ENCODE data around the gene ADAM17. TPM values are rescaled to one million over a fixed set of nuclear protein-coding genes. Genes with fewer than 3 reads are reported as not detected.

ADAM17 gene
- polyA plus RNA-seq, 2 donors = 8.1 to 9.8 TPM

DNA sequence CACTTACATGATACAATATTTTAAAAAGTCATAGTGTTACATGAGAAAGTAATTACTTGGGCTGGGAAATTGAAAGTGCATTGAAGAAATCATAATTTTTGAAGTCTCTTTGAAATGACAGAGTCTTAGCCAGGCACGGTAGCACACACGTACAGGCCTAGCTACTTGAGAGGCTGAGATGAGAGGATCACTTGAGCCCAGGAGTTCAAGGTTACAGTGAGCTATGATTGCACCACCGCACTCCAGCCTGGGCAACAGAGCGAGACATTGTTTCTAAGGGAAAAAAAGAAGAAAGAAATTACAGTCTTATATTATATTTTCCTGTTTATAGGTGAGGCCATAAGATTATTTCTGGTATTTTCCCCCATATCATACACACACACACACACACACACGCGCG, 90.5 kb downstream of the ADAM17 start:
- 82 to 91% methylated on average over 7 of the region's 7 CpGs for WGBS, 2 donors
- H3K4me3 ChIP-seq (ENCODE audit: low read depth in 1 of 2, low read length in 2 of 2) = no peak overlapping the region
- no peaks in the 10 kb centered on the region for H3K9me3 ChIP-seq (ENCODE audit: control insufficient read depth in 2 of 2, insufficient read depth in 1 of 2, low read depth in 1 of 2, low read length in 1 of 2)
- no peaks in the 10 kb centered on the region for H3K27me3 ChIP-seq (ENCODE audit: control insufficient read depth in 1 of 2, insufficient read depth in 2 of 2, low read length in 2 of 2)
- peaks cover 3 to 10% of the 10 kb centered on the region in 2 donors for H3K36me3 ChIP-seq (ENCODE audit: control insufficient read depth in 2 of 2, insufficient read depth in 2 of 2, low read length in 1 of 2)
- no peak overlapping the region for H3K27ac ChIP-seq (ENCODE audit: low read depth in 2 of 2, low read length in 1 of 2)
- peaks cover 0 to 2% of the 10 kb centered on the region in 2 donors for H3K4me1 ChIP-seq (ENCODE audit: control insufficient read depth in 2 of 2, insufficient read depth in 2 of 2, low read length in 1 of 2)

DNA sequence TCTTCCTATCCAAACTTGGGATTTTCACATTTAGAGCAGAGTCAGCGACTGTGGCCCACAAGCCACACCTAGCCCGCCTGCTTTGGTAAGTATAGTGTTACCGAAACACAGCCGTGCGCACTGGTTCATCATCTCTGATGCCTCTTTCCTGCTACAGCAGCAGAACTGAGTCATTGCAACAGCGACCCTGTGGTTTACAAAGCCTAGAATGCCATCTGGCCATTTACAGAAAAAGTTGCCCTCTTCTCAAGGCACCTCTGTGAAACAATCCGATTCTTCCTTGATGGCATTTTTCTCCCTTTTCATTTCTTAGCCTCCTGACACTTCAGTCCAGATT, 92.0 kb downstream of the ADAM17 start:
- Histone ChIP-seq H3K4me1 (ENCODE audit: control insufficient read depth in 2 of 2, insufficient read depth in 2 of 2, low read length in 1 of 2) (peaks cover 0 to 2% of the 10 kb centered on the region in 2 donors), H3K9me3 (ENCODE audit: control insufficient read depth in 2 of 2, insufficient read depth in 1 of 2, low read depth in 1 of 2, low read length in 1 of 2) (no peaks in the 10 kb centered on the region), H3K4me3 (ENCODE audit: low read depth in 1 of 2, low read length in 2 of 2) (no peak overlapping the region), H3K27ac (ENCODE audit: low read depth in 2 of 2, low read length in 1 of 2) (no peak overlapping the region), H3K36me3 (ENCODE audit: control insufficient read depth in 2 of 2, insufficient read depth in 2 of 2, low read length in 1 of 2) (peaks cover 3 to 7% of the 10 kb centered on the region in 2 donors), H3K27me3 (ENCODE audit: control insufficient read depth in 1 of 2, insufficient read depth in 2 of 2, low read length in 2 of 2) (no peaks in the 10 kb centered on the region)
- 65 to 73% methylated on average over 7 of the region's 7 CpGs for WGBS, 2 donors

DNA sequence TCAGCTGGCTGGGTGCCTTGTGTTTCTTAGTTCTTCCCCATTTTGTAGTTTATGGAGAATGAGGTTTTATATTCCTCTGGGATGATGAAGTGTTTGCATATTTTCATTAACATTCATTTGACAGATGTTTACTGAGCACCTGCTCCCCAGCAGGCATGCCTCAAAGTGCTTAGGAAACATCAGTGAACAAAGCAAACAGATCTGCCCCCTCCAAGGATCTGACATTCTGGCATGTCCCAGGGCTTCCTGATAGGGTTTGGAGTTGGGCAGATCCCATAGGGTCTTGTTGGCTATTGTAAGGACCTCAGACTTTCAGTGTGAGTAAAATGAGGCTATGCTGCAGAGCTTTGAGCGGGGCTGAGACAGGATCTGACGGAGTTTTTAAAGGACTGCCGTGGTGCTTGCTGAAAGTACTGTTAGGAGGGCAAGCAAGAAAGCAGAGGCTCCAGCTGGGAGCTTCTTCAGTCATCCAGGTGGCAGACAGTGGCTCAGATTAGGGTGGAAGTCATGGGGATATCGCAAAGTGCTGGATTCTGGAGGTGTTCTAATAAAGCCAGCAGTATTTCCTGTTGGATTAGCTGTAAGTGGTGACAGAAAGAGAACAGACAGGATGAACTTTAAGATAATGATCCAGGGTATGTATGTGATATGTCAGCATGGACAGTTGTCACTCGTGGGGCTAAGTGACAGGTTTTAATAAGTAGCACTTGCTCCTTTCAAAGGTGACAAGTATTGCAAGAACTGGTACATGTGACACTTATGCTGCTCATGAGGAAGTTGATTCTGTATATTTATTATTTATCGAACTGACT, 92.5 kb downstream of the ADAM17 start:
- 81 to 89% methylated on average over 6 of the region's 6 CpGs for WGBS, 2 donors
- peaks cover 3 to 7% of the 10 kb centered on the region in 2 donors for H3K36me3 ChIP-seq (ENCODE audit: control insufficient read depth in 2 of 2, insufficient read depth in 2 of 2, low read length in 1 of 2)
- H3K27ac ChIP-seq (ENCODE audit: low read depth in 2 of 2, low read length in 1 of 2) = peak overlapping the region in 1 of 2 donors; percentile 2
- no peaks in the 10 kb centered on the region for H3K9me3 ChIP-seq (ENCODE audit: control insufficient read depth in 2 of 2, insufficient read depth in 1 of 2, low read depth in 1 of 2, low read length in 1 of 2)
- peaks cover 0 to 2% of the 10 kb centered on the region in 2 donors for H3K4me1 ChIP-seq (ENCODE audit: control insufficient read depth in 2 of 2, insufficient read depth in 2 of 2, low read length in 1 of 2)
- H3K27me3 ChIP-seq (ENCODE audit: control insufficient read depth in 1 of 2, insufficient read depth in 2 of 2, low read length in 2 of 2) = no peaks in the 10 kb centered on the region
- H3K4me3 ChIP-seq (ENCODE audit: low read depth in 1 of 2, low read length in 2 of 2) = no peak overlapping the region

DNA sequence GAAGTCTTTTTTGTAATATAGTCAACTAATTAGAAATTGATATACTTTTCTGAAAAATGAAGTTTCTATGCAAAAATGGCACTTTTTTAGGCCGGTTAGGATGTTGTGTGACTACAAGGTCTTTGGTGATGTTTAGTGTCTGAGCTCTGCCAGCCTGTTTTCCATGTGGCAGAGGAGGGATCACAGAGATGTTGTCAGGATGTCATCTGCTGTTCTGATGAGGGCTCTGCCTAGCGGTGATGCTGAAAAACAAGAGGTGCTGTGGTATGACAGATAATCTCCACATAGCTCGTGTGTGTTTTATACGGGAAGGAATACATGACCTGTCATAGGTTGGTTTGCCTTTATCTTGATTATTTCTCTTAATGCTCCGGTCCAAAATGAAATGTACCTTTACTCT, 93.3 kb downstream of the ADAM17 start:
- Histone ChIP-seq H3K9me3 (ENCODE audit: control insufficient read depth in 2 of 2, insufficient read depth in 1 of 2, low read depth in 1 of 2, low read length in 1 of 2) (no peaks in the 10 kb centered on the region), H3K4me1 (ENCODE audit: control insufficient read depth in 2 of 2, insufficient read depth in 2 of 2, low read length in 1 of 2) (no peaks in the 10 kb centered on the region)
- 68 to 79% methylated on average over 5 of the region's 5 CpGs for WGBS, 2 donors

DNA sequence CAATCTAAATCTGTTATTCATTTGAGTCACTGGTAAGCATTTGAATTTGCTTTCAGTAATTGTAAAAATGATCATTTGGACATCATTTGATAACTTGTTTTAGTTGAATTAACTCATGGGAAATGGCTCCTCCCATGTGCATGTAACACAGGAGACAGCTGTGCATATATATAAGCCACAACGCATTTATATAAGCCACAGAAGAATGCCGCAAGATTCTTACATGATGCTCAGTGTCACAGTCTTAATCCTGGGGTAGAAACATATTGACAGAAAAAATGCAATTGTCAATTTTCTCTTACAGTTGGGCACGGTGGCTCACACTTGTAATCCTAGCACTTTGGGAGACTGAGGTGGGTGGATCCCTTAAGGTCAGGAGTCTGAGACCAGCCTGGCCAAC, 94.6 kb downstream of the ADAM17 start:
- Histone ChIP-seq H3K36me3 (ENCODE audit: control insufficient read depth in 2 of 2, insufficient read depth in 2 of 2, low read length in 1 of 2) (peaks cover 3 to 4% of the 10 kb centered on the region in 2 donors), H3K9me3 (ENCODE audit: control insufficient read depth in 2 of 2, insufficient read depth in 1 of 2, low read depth in 1 of 2, low read length in 1 of 2) (no peaks in the 10 kb centered on the region), H3K4me1 (ENCODE audit: control insufficient read depth in 2 of 2, insufficient read depth in 2 of 2, low read length in 1 of 2) (no peaks in the 10 kb centered on the region), H3K4me3 (ENCODE audit: low read depth in 1 of 2, low read length in 2 of 2) (no peak overlapping the region), H3K27ac (ENCODE audit: low read depth in 2 of 2, low read length in 1 of 2) (no peak overlapping the region), H3K27me3 (ENCODE audit: control insufficient read depth in 1 of 2, insufficient read depth in 2 of 2, low read length in 2 of 2) (no peaks in the 10 kb centered on the region)
- WGBS, 2 donors = 89% methylated on average over 3 of the region's 3 CpGs

More for the DNA sequence above, 93.3 kb downstream of the ADAM17 start:
- H3K27me3 ChIP-seq (ENCODE audit: control insufficient read depth in 1 of 2, insufficient read depth in 2 of 2, low read length in 2 of 2) = no peaks in the 10 kb centered on the region
- no peak overlapping the region for H3K27ac ChIP-seq (ENCODE audit: low read depth in 2 of 2, low read length in 1 of 2)
- H3K4me3 ChIP-seq (ENCODE audit: low read depth in 1 of 2, low read length in 2 of 2) = no peak overlapping the region
- H3K36me3 ChIP-seq (ENCODE audit: control insufficient read depth in 2 of 2, insufficient read depth in 2 of 2, low read length in 1 of 2) = peaks cover 3 to 7% of the 10 kb centered on the region in 2 donors

DNA sequence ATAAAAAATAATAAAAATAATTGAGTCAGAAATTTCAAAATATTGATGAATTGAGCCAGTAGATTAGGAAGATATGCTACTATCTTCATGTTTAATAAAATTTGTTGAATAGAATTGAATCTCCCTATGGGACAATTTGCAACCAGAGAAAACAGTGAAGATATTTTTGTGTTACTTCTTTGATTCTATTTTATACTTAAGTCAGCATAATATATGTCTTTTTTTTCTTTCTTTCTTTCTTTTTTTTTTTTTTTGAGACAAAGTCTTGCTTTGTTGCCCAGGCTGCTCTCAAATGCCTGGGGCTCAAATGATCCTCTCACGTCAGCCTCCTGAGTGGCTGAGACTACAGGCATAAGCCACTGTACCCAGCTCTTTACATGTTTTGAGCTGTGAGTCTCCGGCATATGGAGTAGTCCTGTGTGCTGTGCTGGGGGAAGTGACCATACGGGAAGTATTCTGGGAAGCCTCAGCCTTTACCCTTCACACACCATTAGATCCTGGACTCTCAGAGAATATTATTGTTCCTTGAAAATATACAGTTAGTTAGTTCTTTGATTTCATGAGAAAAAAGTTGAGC, 95.1 kb downstream of the ADAM17 start:
- H3K36me3 ChIP-seq (ENCODE audit: control insufficient read depth in 2 of 2, insufficient read depth in 2 of 2, low read length in 1 of 2) = peaks cover 3% of the 10 kb centered on the region in 2 donors
- 93 to 94% methylated on average over 3 of the region's 3 CpGs for WGBS, 2 donors

DNA sequence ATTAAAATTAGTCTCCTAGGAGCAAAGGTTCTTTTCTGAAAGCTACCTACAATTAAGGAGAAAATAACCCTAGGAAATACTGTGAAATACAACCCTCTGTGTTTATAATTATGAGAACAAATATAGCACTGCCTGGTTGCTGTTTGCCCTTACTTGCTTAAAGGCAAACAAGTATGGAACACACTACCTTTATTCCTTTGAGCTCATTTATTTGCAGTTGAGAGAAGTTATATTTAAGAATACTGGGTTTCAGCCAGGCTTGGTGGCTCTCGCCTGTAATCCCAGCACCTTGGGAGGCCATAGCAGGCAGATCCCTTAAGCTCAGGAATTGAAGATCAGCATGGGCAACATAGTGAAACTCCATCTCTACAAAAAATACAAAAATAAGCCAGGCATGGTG, 104.4 kb downstream of the ADAM17 start:
- no peaks in the 10 kb centered on the region for H3K9me3 ChIP-seq (ENCODE audit: control insufficient read depth in 2 of 2, insufficient read depth in 1 of 2, low read depth in 1 of 2, low read length in 1 of 2)
- no peaks in the 10 kb centered on the region for H3K4me1 ChIP-seq (ENCODE audit: control insufficient read depth in 2 of 2, insufficient read depth in 2 of 2, low read length in 1 of 2)
- H3K27ac ChIP-seq (ENCODE audit: low read depth in 2 of 2, low read length in 1 of 2) = no peak overlapping the region
- WGBS, 2 donors = 93 to 98% methylated on average over 1 of the region's 1 CpG
- no peaks in the 10 kb centered on the region for H3K27me3 ChIP-seq (ENCODE audit: control insufficient read depth in 1 of 2, insufficient read depth in 2 of 2, low read length in 2 of 2)
- no peak overlapping the region for H3K4me3 ChIP-seq (ENCODE audit: low read depth in 1 of 2, low read length in 2 of 2)
- peaks cover 0 to 10% of the 10 kb centered on the region in 2 donors for H3K36me3 ChIP-seq (ENCODE audit: control insufficient read depth in 2 of 2, insufficient read depth in 2 of 2, low read length in 1 of 2)

More for the DNA sequence above, 95.1 kb downstream of the ADAM17 start:
- Histone ChIP-seq H3K4me1 (ENCODE audit: control insufficient read depth in 2 of 2, insufficient read depth in 2 of 2, low read length in 1 of 2) (no peaks in the 10 kb centered on the region), H3K27ac (ENCODE audit: low read depth in 2 of 2, low read length in 1 of 2) (no peak overlapping the region), H3K4me3 (ENCODE audit: low read depth in 1 of 2, low read length in 2 of 2) (no peak overlapping the region), H3K27me3 (ENCODE audit: control insufficient read depth in 1 of 2, insufficient read depth in 2 of 2, low read length in 2 of 2) (no peaks in the 10 kb centered on the region), H3K9me3 (ENCODE audit: control insufficient read depth in 2 of 2, insufficient read depth in 1 of 2, low read depth in 1 of 2, low read length in 1 of 2) (no peaks in the 10 kb centered on the region)

DNA sequence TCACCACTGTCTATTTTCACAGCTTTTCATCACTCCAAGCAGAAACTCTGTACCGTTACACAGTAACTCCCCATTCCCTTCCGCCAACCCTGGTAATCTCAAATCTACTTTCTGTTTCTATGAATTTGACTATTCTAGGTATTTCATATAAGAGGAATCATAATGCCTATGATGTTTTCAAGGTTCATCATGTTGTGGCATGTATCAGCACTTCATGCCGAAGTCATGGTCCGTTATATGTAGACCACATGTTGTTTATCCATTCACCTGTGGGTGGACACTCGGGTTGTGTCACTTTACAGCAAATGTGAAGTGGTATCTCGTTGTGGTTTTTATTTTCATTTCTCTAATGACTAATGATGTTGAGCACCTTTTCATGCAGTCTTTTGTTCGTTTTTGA, 110.5 kb downstream of the ADAM17 start:
- Histone ChIP-seq H3K27ac (ENCODE audit: low read depth in 2 of 2, low read length in 1 of 2) (no peak overlapping the region), H3K36me3 (ENCODE audit: control insufficient read depth in 2 of 2, insufficient read depth in 2 of 2, low read length in 1 of 2) (peaks cover 0 to 13% of the 10 kb centered on the region in 2 donors)

DNA sequence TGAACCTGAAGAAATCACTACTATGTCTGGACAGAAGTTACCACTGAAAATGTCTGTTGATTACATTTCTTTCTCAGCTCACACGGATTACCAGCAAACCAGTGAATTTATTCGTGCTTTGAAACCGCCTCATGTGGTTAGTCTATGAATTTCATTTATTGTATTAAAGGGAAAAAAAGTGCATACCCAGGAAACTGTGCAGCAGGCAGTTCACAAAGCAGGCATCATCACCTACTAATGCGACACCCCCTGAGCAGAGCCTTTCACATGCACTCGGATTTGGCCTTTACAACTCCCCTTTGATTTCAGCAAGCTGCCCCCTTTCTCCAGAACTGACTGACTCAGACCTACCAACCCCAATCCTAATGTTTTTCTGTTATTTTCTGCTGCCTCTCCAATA, 112.1 kb downstream of the ADAM17 start:
- Histone ChIP-seq H3K27me3 (ENCODE audit: control insufficient read depth in 1 of 2, insufficient read depth in 2 of 2, low read length in 2 of 2) (no peaks in the 10 kb centered on the region), H3K27ac (ENCODE audit: low read depth in 2 of 2, low read length in 1 of 2) (no peak overlapping the region), H3K9me3 (ENCODE audit: control insufficient read depth in 2 of 2, insufficient read depth in 1 of 2, low read depth in 1 of 2, low read length in 1 of 2) (no peaks in the 10 kb centered on the region), H3K36me3 (ENCODE audit: control insufficient read depth in 2 of 2, insufficient read depth in 2 of 2, low read length in 1 of 2) (peaks cover 0 to 8% of the 10 kb centered on the region in 2 donors), H3K4me3 (ENCODE audit: low read depth in 1 of 2, low read length in 2 of 2) (no peak overlapping the region), H3K4me1 (ENCODE audit: control insufficient read depth in 2 of 2, insufficient read depth in 2 of 2, low read length in 1 of 2) (no peaks in the 10 kb centered on the region)
- 87 to 88% methylated on average over 5 of the region's 5 CpGs for WGBS, 2 donors

More for the DNA sequence above, 110.5 kb downstream of the ADAM17 start:
- Histone ChIP-seq H3K9me3 (ENCODE audit: control insufficient read depth in 2 of 2, insufficient read depth in 1 of 2, low read depth in 1 of 2, low read length in 1 of 2) (no peaks in the 10 kb centered on the region), H3K27me3 (ENCODE audit: control insufficient read depth in 1 of 2, insufficient read depth in 2 of 2, low read length in 2 of 2) (no peaks in the 10 kb centered on the region), H3K4me3 (ENCODE audit: low read depth in 1 of 2, low read length in 2 of 2) (no peak overlapping the region), H3K4me1 (ENCODE audit: control insufficient read depth in 2 of 2, insufficient read depth in 2 of 2, low read length in 1 of 2) (no peaks in the 10 kb centered on the region)
- WGBS, 2 donors = 83 to 85% methylated on average over 7 of the region's 7 CpGs

DNA sequence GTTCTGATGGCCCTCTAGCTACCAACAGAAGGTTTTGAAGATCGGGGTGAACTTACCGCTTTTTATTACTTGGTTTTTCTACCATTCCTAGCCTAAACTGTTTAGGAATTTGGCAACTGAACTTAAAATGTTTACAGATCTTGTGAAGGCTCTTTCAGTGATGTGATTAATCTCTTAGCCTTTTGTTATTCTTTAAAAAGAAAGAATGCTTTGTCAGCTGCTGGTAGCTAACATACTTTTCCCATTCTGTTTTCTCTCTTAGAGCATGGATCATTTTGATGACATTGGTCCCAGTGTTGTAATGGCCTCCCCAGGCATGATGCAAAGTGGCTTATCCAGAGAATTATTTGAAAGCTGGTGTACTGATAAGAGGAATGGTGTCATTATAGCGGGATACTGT, 114.1 kb downstream of the ADAM17 start:
- H3K36me3 ChIP-seq (ENCODE audit: control insufficient read depth in 2 of 2, insufficient read depth in 2 of 2, low read length in 1 of 2) = peaks cover 3 to 12% of the 10 kb centered on the region in 2 donors
- H3K4me1 ChIP-seq (ENCODE audit: control insufficient read depth in 2 of 2, insufficient read depth in 2 of 2, low read length in 1 of 2) = peaks cover 0 to 2% of the 10 kb centered on the region in 2 donors
- no peaks in the 10 kb centered on the region for H3K27me3 ChIP-seq (ENCODE audit: control insufficient read depth in 1 of 2, insufficient read depth in 2 of 2, low read length in 2 of 2)
- no peak overlapping the region for H3K4me3 ChIP-seq (ENCODE audit: low read depth in 1 of 2, low read length in 2 of 2)
- H3K27ac ChIP-seq (ENCODE audit: low read depth in 2 of 2, low read length in 1 of 2) = no peak overlapping the region
- 43 to 55% methylated on average over 3 of the region's 3 CpGs for WGBS, 2 donors
- no peaks in the 10 kb centered on the region for H3K9me3 ChIP-seq (ENCODE audit: control insufficient read depth in 2 of 2, insufficient read depth in 1 of 2, low read depth in 1 of 2, low read length in 1 of 2)

Measured in esophagus (tissue), 2 donors.